Fibroblast of the conjunctiva (primary cell): Measurements from ENCODE around the gene CRYBB2.
A peak's percentile ranks its signal among the peaks of the same experiment; 100 is the strongest.
"Not testable (repeated sequence)": the region's sequence is repeated elsewhere in the genome, so short reads cannot be mapped to it uniquely, and the experiment has no call there.

Experiments
- DNase-seq: peaks from one replicate; pipeline ENCODE4 v3.0.0-alpha.2; 2010; ENCODE audit warnings: low read depth

The CRYBB2 gene

GRCh38 chr22:25233706-25234105, 14.3 kb downstream of the CRYBB2 start:
- DNase-seq: not testable (repeated sequence)

GRCh38 chr22:25235547-25236290, 16.3 kb downstream of the CRYBB2 start:
- peak; percentile 20 for DNase-seq

- no peak for DNase-seq
Measured at GRCh38 chr22:25236417-25236816, 17.0 kb downstream of the CRYBB2 start.

GRCh38 chr22:25237503-25237902, 18.1 kb downstream of the CRYBB2 start:
- DNase-seq: no peak

- not testable (repeated sequence) for DNase-seq
Measured at GRCh38 chr22:25238058-25238457, 18.6 kb downstream of the CRYBB2 start.

- not testable (repeated sequence) for DNase-seq
Measured at GRCh38 chr22:25255169-25255568, 35.7 kb downstream of the CRYBB2 start.

GRCh38 chr22:25267567-25267966, 48.1 kb downstream of the CRYBB2 start:
- DNase-seq: not testable (repeated sequence)

- not testable (repeated sequence) for DNase-seq
Measured at GRCh38 chr22:25268902-25269301, 49.5 kb downstream of the CRYBB2 start.

GRCh38 chr22:25270061-25270460, 50.6 kb downstream of the CRYBB2 start:
- not testable (repeated sequence) for DNase-seq

GRCh38 chr22:25273231-25273630, 53.8 kb downstream of the CRYBB2 start:
- DNase-seq: not testable (repeated sequence)

GRCh38 chr22:25273928-25274327, 54.5 kb downstream of the CRYBB2 start:
- not testable (repeated sequence) for DNase-seq

- DNase-seq: not testable (repeated sequence)
Measured at GRCh38 chr22:25280118-25280517, 60.7 kb downstream of the CRYBB2 start.
